GM06990 (cell line): ENCODE data around the gene HOXA2.

Experiments
- DNase-seq: peaks from one replicate; pipeline ENCODE4 v3.0.0-alpha.2; 2011; ENCODE audit not compliant: insufficient read length; ENCODE audit errors: extremely low read depth
- H3K27me3 ChIP-seq: replicated peaks from 2 replicates; pipeline ENCODE4 v1.6.0; 2011; ENCODE audit warnings: low read length; ENCODE audit not compliant: control insufficient read depth, insufficient read depth
- H3K36me3 ChIP-seq: 2 replicates; pipeline ENCODE4 v1.5.1; 2011; ENCODE audit warnings: low read length; ENCODE audit not compliant: control insufficient read depth, insufficient read depth
- H3K4me3 ChIP-seq: replicated peaks from 2 replicates; pipeline ENCODE4 v1.5.1; 2011; ENCODE audit warnings: low read depth, mild to moderate bottlenecking, control low read depth, low read length
- TF ChIP-seq, protein P1 (sequence below): IDR thresholded peaks from 2 replicates; pipeline ENCODE4 v1.5.1; 2011; ENCODE audit warnings: low read length, control low read depth, mild to moderate bottlenecking, inconsistent platforms; ENCODE audit not compliant: insufficient read depth, poor library complexity, severe bottlenecking

Gene HOXA2

GRCh38 chr7:27119412-27119911 is 17.0 kb upstream of the HOXA2 start:
- Histone ChIP-seq H3K27me3 (no peaks in the 10 kb centered on the region), H3K36me3 (no peaks in the 10 kb centered on the region), H3K4me3 (no peak overlapping the region)
- TF ChIP-seq, protein P1, sequence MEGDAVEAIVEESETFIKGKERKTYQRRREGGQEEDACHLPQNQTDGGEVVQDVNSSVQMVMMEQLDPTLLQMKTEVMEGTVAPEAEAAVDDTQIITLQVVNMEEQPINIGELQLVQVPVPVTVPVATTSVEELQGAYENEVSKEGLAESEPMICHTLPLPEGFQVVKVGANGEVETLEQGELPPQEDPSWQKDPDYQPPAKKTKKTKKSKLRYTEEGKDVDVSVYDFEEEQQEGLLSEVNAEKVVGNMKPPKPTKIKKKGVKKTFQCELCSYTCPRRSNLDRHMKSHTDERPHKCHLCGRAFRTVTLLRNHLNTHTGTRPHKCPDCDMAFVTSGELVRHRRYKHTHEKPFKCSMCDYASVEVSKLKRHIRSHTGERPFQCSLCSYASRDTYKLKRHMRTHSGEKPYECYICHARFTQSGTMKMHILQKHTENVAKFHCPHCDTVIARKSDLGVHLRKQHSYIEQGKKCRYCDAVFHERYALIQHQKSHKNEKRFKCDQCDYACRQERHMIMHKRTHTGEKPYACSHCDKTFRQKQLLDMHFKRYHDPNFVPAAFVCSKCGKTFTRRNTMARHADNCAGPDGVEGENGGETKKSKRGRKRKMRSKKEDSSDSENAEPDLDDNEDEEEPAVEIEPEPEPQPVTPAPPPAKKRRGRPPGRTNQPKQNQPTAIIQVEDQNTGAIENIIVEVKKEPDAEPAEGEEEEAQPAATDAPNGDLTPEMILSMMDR, result no peak
- no peak for DNase-seq

DNA sequence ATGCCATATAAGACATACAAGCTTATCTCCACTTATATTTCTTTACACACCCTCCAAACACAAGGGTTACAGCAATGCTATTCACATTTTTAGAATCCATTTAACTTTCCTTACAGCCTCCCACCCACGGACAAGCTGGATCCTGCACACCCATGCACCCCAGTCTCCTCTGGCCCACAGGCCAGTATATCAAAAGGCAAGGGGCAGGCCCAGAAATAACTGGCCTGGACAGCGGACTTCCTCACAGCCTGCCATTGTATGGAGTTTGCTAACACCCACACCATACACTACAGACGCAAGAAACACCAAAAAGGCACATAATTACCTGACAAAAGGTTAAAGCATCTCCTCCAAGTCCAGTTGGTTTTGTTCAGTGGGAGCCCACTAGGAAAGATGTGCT is 16.1 kb upstream of the HOXA2 start:
- no peak for DNase-seq
- Histone ChIP-seq H3K27me3 (no peaks in the 10 kb centered on the region), H3K36me3 (no peaks in the 10 kb centered on the region), H3K4me3 (no peak overlapping the region)
- TF ChIP-seq, protein P1, result no peak

DNA sequence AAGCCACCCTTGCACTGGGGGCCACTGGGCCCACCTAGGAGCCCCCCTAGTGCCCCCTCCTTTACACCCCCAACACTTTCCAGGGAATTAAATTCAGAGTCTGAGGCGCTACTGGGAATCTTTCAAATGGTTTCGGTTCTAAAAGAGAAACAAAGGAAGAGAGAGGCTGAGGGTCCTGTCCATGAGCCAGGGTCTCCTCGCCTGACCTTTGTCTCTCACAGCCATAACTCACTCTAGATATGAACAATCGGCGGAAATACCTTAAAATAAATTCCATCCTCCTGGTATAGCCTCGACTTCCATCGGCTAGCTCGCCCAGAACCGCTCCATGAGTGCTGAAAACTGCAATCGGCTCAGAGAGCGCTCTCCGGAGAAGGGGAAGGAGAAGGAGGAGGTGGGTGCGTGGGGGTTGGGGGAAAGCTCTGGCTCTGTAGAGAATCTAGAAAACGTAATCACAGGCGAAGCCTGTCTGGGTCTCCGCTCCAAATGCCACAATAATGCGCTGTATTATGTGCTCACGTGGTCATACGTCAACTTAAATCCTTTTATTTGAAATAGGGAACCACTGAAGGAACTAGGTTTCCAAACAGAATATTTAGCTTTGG is 15.5 kb upstream of the HOXA2 start:
- no peak overlapping the region for H3K4me3 ChIP-seq
- H3K27me3 ChIP-seq, result no peaks in the 10 kb centered on the region; the same call in 1 of the 2 replicates
- H3K36me3 ChIP-seq, result no peaks in the 10 kb centered on the region
- DNase-seq, result no peak
- TF ChIP-seq, protein P1, result no peak

- DNase-seq, result no peak
- H3K4me3 ChIP-seq, result no peak overlapping the region
- H3K36me3 ChIP-seq, result no peaks in the 10 kb centered on the region
- H3K27me3 ChIP-seq, result no peaks in the 10 kb centered on the region; the same call in 1 of the 2 replicates
- TF ChIP-seq, protein P1, result no peak
These were observed 14.7 kb upstream of the HOXA2 start for GRCh38 chr7:27116962-27117886.

DNA sequence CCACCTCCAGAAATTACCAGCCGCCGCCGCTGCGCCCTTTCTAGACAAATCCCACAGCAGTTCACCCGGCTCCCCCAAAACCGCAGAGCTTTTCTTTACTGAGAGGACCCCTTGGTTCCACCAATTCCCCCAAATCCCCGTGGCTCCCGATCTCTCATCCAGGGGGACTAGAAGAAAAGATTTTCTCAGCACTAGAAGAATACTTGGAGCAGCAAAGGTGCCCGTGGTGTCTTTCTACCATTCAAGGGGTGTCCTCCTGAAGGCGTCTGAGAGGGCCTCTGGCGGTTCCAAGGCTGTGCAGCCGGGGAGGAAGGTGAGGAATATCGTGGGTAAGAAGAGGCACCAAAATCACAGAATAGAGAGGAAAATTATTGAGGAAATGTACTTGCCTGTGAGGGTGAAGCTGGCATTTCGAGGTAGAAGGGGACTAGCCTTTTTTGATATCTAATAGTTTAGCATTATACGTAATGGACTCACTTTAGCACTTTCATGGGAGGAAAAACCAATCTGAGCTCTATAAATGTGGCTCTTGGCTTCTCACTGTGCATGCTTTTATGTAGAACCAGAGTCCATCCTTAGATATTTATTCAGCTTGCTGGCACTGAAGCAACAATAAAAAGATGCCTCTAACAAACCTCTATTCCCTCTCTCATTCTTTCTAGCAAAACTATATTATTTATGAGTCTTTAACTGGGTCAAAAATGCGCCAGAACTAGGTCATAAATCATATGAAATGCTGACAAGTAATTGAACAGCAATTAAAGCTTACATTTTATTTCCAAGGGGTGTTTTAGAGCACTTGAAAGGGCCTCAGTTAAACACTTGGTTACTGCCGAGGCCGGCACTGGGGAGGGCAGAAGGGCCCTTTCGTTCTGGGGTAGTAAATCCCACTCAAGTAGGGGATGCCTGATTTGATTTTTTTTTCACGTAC is 13.8 kb upstream of the HOXA2 start:
- Histone ChIP-seq H3K36me3 (no peaks in the 10 kb centered on the region), H3K27me3 (no peaks in the 10 kb centered on the region; the same call in 1 of the 2 replicates), H3K4me3 (no peak overlapping the region)
- no peak for DNase-seq
- TF ChIP-seq, protein P1, result no peak
